D341Med (cell line): ENCODE measurements around the gene HNRNPH1.

Experiments
- DNase-seq: peaks from one replicate; pipeline ENCODE4 v3.0.0; 2012; ENCODE audit warnings: low spot score

Gene HNRNPH1

DNA sequence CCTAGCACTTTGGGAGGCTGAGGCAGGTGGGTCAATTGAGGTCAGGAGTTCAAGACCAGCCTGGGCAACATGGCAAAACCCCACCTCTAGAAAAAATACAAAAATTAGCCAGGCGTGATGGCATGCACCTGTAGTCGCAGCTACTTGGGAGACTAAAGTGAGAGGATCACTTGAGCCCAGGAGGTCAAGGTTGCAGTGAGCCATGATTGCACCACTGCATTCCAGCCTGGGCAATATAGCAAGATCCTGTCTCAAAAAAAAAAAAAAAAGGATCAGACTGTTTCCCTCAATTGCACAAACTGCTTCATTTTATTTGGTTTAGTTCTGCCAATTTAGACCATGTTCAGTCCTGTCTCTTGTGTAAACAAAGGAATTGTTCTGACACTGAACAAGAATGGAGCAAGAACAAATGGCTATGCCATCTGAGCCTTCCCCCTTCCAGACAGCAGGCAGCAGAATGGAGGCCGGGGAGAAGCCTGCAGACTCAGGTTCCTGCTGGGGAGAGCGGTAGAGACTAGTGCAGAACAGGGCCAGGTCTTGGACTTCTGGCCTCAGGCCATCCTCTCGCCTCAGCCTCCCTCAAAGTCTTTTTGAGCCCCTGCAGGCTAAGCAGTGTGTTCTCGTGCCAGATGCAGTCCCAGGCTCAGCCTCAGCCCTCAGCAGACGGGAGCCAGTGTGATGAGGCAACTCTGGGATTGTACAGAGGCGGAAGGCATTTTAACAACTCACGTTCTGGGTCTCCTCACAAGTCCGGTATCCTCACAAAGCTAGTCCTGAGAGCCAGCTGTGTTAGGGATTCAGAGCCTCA lies 18.2 kb downstream of the HNRNPH1 start:
- no peak for DNase-seq

- no peak for DNase-seq
Measured at GRCh38 chr5:179603308-179603707, 20.2 kb downstream of the HNRNPH1 start.

GRCh38 chr5:179601871-179602625 lies 21.4 kb downstream of the HNRNPH1 start:
- no peak for DNase-seq

DNA sequence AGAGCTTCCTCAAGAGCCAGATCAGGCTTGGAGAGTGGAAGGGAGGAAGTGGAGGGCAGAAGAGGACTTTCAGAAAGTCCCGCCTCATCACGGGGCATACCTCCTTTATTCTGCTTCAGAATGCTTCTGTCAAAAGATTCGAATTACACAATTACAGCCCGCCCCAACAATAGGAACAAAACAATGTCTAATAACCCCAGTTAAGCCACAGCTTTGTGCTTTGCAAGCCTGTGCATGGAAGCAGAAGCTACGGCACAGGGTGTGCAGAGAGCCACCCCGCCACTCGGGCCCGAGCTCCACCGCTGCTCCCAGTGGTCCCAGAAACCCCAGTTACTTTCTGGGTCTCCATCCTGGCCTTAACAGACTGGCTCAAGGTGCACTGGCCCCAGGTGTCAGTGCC lies 23.5 kb downstream of the HNRNPH1 start:
- no peak for DNase-seq

- DNase-seq, result no peak
Measured at GRCh38 chr5:179599566-179599965, 23.9 kb downstream of the HNRNPH1 start.

GRCh38 chr5:179599100-179599499 lies 24.4 kb downstream of the HNRNPH1 start:
- no peak for DNase-seq

DNA sequence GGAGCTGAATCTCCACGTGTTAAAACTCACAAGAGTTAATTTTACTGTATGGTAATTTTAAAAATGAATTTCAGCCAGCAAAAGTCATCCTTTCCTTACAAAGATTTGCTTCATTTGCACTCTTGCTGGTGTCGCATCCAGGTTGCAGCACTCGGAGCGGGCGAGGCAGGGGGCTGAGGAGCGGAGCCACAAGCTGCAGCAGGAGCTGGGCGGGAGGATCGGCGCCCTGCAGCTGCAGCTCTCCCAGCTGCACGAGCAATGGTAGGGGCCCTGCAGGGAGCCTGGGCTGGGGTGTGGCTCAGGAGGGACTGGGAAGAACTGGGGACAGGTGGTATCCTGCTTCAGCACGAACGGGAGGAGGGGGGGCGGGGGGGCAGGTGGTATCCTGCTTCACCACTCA lies 27.1 kb downstream of the HNRNPH1 start:
- DNase-seq, result no peak

- DNase-seq, result no peak
Measured at GRCh38 chr5:179595916-179596315, 27.6 kb downstream of the HNRNPH1 start.

GRCh38 chr5:179588166-179588565 lies 35.3 kb downstream of the HNRNPH1 start:
- no peak for DNase-seq

- no peak for DNase-seq
Measured at GRCh38 chr5:179585941-179586401, 37.5 kb downstream of the HNRNPH1 start.

DNA sequence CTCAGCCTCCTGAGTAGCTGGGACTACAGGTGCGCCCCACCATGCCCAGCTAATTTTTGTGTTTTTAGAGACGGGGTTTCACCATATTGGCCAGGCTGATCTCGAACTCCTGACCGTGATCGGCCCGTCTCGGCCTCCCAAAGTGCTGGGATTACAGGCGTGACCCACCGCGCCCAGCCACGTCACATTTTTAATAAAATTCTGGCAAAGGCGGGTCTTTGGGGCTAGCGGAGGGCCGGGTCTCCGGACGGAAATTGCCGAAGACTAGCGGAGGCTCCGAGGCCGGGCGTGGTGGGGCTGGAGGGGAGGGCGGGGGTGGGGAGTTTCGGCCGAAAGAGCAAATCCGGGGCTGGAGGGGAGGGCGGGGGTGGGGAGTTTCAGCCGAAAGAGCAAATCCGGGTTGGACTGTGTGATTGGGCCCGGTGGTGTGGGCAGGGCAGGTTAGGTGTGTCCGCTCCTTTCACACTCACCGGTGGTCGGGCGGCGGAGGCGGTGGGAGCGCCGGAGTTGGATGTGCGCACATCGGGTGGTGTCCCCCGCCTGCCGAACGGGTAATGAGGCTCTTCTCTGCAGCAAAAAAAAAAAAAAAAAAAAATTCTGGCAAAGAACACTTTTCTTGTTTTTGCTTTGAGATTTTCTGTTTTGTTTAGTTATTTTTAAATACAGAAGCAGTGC lies 46.0 kb downstream of the HNRNPH1 start:
- no peak for DNase-seq

GRCh38 chr5:179572386-179572785 lies 51.1 kb downstream of the HNRNPH1 start:
- no peak for DNase-seq

GRCh38 chr5:179568721-179569120 lies 54.8 kb downstream of the HNRNPH1 start:
- DNase-seq, result no peak

GRCh38 chr5:179564526-179564925 lies 58.9 kb downstream of the HNRNPH1 start:
- DNase-seq, result no peak
